GM19438 (cell line): ENCODE data around the gene ORMDL2.

ENCODE experiments used
- ATAC-seq: cut with Tn5 transposase; IDR thresholded peaks from one replicate; pipeline ENCODE4 v1.9.1; 2021; ENCODE audit warnings: low read depth; ENCODE audit not compliant: unreplicated experiment

Gene ORMDL2, protein sequence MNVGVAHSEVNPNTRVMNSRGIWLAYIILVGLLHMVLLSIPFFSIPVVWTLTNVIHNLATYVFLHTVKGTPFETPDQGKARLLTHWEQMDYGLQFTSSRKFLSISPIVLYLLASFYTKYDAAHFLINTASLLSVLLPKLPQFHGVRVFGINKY

GRCh38 chr12:55817345-55818139 is at the start of gene ORMDL2, which contains the start of gene SARNP:
TSS of gene ORMDL2 (plus strand) at chr12:55818041. CDS start at chr12:55819000, 959 bp downstream.
TSS of gene SARNP (minus strand) at chr12:55817724. CDS start at chr12:55817701, 23 bp downstream.
- peak; percentile 98 for ATAC-seq

- no peak for ATAC-seq
Measured at GRCh38 chr12:55771736-55772135, 46.1 kb upstream of the ORMDL2 start.

DNA sequence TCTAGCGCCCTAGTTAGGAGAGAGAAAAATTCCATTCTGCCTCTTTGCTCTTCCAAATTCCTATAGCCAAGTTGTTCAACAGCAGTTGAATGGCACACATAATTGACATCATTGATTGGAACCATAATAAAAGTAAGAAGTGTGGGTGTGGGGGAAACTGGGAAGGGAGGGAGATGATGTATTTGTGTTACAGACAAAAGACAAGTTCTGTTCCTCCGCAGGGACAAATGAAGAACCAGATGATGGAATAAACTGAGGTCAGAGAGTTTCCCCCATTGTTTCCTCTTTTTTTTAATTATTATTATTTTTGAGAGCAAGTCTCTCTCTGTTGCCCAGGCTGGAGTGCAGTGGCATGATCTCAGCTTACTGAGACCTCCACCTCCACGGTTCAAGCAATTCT is 40.0 kb upstream of the ORMDL2 start:
- ATAC-seq = no peak

- no peak for ATAC-seq
Measured at GRCh38 chr12:55780685-55781084, 37.2 kb upstream of the ORMDL2 start.

GRCh38 chr12:55788546-55788945 is 29.3 kb upstream of the ORMDL2 start:
- no peak for ATAC-seq

- ATAC-seq = no peak
Measured at GRCh38 chr12:55789171-55789570, 28.7 kb upstream of the ORMDL2 start.

- no peak for ATAC-seq
Measured at GRCh38 chr12:55789893-55790292, 27.9 kb upstream of the ORMDL2 start.

DNA sequence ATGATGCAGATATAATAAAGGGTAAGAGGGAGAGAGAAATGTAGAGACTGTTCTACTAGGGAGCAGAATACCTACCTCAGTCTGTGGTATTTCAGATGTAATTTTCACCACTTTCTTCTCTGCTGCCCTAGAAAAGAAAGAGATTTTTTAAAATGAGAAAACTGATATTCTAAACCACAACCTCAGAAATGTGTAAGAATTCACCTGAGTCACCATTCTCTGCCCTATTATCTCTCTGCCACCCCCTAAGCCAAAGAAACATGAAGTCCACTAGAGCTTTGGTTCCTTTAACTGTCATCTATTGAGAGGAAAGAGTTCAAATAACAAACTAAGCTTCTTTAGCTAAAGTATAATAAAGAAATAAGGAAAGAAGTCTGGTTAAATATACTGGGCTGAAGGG is 21.9 kb upstream of the ORMDL2 start:
- ATAC-seq = no peak

DNA sequence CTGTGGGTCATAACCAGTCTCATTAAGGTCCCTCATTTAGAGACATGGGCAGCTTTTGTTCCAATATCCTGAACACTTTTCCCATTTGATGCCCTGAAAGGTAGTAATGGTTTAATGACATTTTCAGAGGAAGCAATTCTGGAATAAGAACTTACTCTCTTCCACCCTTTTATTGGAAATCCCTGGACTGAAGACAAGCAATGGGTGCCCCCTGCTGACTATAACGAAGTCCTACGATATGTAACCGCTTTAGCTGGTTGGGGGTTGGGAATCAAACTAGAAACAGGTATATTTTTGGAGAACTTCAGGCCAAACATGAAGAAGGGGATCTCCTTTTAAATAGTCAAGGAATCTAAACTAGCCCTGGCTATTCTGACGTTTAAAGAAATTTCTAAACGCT is 20.8 kb upstream of the ORMDL2 start:
- no peak for ATAC-seq

DNA sequence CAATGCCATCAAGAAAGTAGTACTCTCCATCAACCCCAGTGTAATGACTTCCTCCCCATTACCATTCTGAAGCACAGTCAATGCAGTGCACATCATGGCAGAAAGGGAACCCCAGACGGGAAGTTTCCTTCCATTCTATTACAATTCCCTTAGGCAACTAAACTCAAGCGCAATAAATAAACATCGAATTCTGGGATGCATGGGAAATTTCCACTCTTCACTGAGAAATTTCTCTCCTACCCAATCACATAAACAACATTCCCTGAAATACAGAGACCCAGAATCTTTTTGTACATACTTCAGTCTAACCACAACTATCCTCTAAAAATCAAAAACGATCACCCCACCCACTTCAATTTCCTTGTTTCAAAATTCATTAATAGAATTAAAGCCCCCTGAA is 20.3 kb upstream of the ORMDL2 start:
- ATAC-seq = no peak

- no peak for ATAC-seq
Measured at GRCh38 chr12:55806982-55807381, 10.9 kb upstream of the ORMDL2 start.

DNA sequence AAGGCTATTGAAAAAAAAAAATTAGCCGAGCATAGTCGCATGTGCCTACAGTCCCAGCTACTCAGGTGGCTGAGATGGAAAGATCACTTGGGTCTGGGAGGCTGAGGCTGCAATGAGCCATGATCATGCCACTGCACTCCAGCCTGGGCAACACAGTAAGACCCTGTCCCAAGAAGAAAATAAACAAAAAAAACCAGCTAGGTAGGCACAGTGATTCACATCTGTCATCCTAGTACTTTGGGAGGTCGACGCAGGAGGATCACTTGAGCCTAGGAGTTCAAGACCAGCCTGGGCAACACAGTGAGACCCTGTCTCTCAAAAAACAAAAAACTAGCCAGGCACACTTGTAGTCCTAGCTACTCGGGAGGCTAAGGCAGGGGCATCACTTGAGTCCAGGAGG is 8.6 kb upstream of the ORMDL2 start:
- ATAC-seq = no peak

DNA sequence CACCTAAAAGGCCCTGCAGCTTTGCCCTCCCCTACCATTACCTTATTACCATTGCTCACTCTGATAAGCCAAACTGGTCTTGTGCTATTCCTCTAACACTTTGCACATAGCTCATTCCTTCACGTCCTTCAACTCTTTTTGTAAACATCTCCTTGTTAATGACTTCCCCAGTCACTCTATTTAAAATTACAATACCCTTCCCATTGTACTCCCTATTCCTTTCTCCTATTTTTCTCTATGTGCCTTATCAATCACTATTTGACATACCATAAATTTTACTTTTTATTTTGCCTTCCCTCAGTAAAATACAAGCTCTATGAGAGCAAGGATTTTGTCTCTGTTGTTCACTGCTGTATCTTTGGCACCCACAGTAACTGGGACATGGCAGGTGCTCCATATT is 5.8 kb upstream of the ORMDL2 start:
- no peak for ATAC-seq

DNA sequence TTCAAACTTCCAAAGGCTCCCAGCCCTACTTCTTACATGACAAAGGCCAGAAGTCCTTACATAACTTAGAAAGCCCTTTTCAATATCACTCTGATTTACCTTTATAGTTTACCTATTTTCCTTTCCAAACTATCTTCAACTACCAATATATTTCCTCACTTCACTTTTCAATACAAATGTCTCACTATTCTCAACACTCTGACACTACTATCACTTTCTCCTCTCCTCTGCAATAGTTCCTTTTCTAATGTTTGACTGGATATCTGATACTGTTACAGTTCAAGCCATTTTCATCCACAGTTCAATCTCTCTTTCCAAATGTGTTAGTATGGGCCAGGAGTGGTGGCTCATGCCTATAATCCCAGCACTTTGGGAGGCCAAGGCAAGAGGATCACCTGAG is 3.6 kb upstream of the ORMDL2 start:
- ATAC-seq = no peak

DNA sequence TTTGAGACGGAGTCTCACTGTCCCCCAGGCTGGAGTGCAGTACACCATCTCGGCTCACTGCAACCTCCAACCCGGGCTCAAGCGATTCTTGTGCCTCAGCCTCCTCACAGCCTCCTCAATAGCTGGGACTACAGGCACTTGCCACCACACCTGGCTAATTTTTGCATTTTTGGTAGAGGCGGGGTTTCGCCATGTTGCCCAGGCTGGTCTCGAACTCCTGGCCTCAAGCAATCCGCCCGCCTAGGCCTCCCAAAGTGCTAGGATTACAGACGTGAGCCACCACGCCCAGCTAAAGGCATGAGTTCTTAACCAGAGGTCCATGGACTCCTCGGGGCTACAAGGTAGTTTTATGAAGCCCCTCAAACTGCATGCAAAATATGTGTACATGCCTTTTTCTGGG is 2.4 kb upstream of the ORMDL2 start:
- ATAC-seq = no peak

DNA sequence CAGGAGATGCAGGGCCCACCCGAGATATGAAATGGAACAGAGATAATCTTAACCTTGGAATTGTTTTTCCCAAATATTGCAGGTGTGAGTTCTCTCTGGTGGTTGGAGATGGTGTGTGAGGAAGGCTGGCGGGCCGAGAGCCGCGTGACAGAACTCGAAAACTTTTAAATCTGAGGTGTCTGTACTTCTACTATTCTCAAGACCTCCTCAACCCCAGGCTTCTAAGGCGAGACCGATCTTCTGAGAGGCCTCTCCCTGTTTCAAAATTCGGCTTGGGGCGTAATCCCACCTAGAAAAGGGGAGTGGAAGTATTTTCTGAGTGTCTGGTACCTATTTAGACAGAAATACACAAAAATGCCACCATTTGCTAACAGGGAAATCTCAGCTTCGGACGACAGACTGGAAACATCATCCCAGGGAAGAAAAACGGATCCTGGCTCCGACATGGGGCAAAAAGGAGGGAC is 928 bp upstream of the ORMDL2 start:
- ATAC-seq = no peak

DNA sequence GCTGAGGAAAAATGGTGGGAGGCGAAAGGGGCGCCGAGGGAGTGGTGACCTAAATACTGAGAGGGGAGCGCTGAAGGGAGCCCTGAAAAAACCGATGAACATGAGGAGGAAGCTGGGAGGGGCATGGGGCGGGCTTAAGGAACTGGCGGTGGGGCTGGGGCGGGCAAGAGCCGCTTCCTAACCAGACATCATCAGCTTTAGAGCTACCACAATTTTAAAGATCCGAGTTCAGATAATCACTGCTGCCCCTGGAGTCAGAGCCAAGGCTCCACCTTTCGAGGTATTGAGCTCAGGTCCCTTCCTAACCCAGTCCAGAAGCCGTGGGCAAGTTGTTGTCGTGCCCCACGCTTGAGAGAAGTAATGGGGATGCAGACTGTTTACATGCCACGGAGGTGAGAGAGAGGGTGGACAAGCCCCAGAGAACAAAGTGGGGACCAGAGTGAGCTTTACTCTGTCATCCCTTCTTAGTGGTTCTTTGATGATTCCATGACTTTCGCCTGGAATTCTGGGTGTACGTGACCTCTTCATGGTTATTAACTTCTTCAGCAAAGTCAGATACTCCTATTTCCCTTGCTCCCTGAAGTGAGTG is 393 bp downstream of the ORMDL2 start:
- peak; percentile 31 for ATAC-seq

DNA sequence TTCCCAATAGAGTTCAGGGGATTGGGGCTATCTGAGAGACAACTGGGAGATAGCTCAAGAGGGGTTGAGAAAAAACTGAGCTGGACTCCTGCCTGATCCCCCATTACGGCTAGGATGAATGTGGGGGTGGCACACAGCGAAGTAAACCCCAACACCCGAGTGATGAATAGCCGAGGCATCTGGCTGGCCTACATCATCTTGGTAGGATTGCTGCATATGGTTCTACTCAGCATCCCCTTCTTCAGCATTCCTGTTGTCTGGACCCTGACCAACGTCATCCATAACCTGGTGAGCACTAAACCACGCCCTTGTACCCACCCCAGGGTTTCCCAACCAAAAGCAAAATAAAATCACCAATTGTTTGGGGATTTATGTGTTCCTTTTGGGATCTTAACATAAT is 1.0 kb downstream of the ORMDL2 start:
- no peak for ATAC-seq

DNA sequence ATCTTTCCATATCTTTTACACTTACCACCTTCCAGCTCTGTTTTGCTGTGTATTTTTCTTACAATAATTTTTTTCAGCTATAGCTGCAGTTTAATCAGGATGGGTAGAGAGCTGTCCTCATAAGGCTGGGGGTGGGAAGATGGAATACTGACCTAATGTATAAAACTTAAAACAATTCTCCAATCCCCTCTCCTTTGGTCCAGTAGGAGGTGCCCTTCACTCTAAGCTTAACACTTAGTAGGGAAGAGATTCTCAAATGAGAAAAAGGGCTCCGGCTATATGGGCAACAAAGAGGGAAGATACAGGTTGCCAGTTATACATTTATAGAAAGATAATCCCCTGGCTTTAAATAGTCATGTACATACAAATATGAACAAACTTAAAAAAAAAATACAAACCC is 2.8 kb downstream of the ORMDL2 start:
- no peak for ATAC-seq

DNA sequence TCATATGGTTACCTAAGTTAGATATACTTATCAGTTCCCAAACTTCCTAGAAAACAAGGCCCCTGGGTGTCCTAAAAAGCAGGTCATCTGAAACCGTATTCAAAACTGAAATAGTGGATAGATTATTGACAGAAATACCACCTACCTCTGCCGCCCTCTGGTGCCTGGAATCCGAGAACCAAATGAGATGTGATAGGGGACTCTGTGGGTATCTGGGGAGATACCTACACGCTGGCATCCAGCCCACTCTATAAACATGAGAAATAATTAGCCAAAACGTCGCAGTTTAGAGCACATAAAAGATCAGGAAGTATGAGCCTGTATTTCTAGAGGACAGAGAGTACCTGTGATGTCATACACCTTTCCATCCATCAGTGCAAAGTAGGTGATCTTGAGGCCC is 4.4 kb downstream of the ORMDL2 start:
- ATAC-seq = no peak

- no peak for ATAC-seq
Measured at GRCh38 chr12:55823419-55823818, 5.6 kb downstream of the ORMDL2 start.

GRCh38 chr12:55824726-55825125 is 6.9 kb downstream of the ORMDL2 start:
- ATAC-seq = no peak
